ENCODE data around the gene MAGEA4.
"Not testable (repeated sequence)": the region's sequence is repeated elsewhere in the genome, so short reads cannot be mapped to it uniquely, and the experiment has no call there.

MAGEA4 gene, protein sequence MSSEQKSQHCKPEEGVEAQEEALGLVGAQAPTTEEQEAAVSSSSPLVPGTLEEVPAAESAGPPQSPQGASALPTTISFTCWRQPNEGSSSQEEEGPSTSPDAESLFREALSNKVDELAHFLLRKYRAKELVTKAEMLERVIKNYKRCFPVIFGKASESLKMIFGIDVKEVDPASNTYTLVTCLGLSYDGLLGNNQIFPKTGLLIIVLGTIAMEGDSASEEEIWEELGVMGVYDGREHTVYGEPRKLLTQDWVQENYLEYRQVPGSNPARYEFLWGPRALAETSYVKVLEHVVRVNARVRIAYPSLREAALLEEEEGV

GRCh38 chrX:151912780-151913179 is at the start of gene MAGEA4:
TSS of gene MAGEA4 (plus strand) at chrX:151912889. CDS start at chrX:151923665, 10,776 bp downstream.
- DNase-seq (ENCODE audit: low read depth, low spot score) = no peak
- H3K27ac ChIP-seq = no peak within 1 kb of the TSS

- no peak for DNase-seq (ENCODE audit: low read depth, low spot score)
- H3K27ac ChIP-seq = peak overlapping the region; percentile 89
Observed at GRCh38 chrX:151870602-151871001, 42.1 kb upstream of the MAGEA4 start.

DNA sequence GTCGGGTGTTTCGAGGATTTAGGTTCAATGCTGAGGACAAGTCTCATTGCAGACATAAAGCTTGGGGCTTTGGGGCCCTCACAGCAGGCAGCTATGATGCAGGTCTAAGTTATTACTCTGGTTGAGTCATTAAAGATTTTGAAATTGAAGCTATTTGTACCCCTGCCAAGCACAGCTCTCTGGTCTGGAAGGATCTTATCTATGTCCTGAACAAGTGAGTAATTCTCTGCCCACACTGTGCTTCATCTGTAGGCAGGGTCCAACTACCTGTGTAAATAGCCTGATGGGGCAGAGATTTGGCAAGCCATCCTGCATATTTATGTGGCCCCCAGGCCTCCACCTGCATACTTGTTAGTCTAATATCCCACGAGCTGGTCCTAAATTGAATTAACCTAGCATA is 41.4 kb upstream of the MAGEA4 start:
- peak overlapping the region; percentile 89 for H3K27ac ChIP-seq
- peak; percentile 69 for DNase-seq (ENCODE audit: low read depth, low spot score)

DNA sequence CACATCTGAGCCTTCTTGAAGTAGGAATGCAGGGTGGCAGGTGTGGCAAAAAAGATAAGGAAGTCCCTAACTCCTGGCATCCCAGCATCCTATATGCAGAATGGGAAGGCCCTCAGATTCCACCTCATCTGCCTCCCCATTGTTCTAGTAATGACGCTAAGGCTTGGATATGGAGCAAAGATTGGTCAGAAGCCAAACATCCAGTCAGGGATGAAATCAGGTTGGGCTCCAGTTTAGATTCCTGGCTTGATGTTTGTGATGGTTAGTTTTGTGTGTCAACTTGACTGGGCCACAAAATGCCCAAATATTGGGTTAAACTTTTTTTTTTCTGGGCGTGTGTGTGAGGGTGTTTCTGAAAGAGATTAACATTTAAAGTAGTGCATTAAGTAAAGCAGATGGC is 39.6 kb upstream of the MAGEA4 start:
- no peak overlapping the region for H3K27ac ChIP-seq
- DNase-seq (ENCODE audit: low read depth, low spot score) = no peak

DNA sequence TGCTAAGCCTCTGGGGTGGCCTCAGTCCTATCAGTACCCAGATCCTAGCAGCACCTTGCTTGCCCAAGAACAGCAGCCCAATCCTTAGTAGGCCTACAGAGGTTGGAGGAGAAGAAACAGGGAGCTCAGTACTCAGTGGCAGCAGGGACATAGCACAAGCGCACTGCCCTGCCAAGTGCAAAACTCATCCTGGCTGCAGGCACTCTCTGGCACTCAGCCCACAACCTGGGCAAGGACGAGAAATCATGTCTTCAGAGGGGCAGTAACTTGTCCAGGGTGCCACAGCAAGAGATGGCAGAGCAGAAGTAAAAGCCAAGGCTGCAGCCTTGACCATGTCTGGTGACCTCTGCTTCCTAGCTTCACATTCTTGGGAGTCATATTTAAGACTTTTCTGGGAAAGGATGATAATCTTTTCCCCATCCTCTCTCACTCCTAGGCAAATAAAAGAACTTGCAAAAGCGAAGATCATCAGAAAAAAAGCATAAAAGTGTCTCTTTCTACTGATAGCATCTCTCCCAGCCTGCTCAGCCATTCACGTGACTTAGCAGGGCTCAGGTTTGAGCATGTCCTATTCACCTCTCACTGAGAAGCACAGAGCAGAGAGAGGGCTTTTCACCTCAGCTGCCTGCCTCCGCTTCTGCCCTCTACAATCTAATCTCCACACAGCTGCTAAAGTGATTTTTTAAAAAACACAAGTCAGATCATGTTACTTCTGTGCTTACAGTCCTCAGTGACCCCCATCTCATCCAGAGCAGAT is 37.2 kb upstream of the MAGEA4 start:
- H3K27ac ChIP-seq = no peak overlapping the region
- no peak for DNase-seq (ENCODE audit: low read depth, low spot score)

DNA sequence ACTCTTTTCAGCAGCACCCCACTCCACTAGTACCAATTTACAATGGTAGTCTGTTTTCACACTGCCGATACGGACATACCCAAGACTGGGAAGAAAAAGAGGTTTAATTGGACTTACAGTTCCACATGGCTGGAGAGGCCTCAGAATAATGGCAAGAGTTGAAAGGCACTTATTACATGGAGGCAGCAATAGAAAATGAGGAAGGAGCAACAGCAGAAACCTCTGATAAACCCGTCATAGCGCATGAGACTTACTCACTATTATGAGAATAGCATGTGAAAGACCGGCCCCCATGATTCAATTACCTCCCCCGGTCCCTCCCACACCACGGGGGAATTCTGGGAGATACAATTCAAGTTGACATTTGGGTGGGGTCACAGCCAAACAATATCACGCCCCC is 34.1 kb upstream of the MAGEA4 start:
- no peak overlapping the region for H3K27ac ChIP-seq
- DNase-seq (ENCODE audit: low read depth, low spot score) = no peak

- no peak for DNase-seq (ENCODE audit: low read depth, low spot score)
- H3K27ac ChIP-seq = no peak overlapping the region
Observed at GRCh38 chrX:151879856-151880255, 32.8 kb upstream of the MAGEA4 start.

DNA sequence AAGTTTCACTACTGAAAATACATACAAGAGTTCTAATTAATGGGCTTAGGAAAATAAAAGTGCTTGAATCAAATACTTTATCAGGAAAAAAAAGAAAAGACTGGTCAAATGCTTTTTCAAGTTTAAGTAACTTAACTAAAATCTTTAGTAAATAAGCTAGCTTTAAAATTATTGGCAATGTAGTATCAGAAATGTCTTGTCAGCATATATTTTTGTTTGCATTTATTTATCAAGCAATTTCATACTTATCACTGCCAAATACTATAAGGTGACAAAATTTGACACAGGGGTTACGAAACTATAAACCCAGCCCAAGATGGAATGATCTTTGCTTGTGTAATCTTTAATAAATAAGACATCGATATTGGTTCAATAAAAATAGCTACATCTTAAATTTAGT is 31.8 kb upstream of the MAGEA4 start:
- no peak overlapping the region for H3K27ac ChIP-seq
- DNase-seq (ENCODE audit: low read depth, low spot score) = no peak

DNA sequence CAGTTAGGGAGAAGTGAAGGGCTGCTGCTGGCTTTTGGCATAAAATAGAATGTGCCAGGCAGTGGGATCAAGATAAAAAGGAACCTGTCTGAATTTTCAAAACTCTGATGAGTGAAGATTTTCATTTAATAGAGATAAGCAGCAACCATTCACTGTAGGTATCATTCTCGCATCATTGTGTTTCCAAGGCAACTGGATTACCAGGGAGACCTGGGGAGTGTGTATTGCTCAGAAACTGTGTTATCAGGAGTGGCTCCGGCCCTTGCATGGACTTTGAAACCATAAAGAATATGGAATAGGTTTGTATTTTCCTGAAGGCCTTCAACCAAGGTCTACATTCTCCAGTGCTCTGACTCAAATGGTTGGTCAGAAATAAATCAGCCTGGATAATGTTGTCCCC is 23.3 kb upstream of the MAGEA4 start:
- DNase-seq (ENCODE audit: low read depth, low spot score) = no peak
- H3K27ac ChIP-seq = no peak overlapping the region

DNA sequence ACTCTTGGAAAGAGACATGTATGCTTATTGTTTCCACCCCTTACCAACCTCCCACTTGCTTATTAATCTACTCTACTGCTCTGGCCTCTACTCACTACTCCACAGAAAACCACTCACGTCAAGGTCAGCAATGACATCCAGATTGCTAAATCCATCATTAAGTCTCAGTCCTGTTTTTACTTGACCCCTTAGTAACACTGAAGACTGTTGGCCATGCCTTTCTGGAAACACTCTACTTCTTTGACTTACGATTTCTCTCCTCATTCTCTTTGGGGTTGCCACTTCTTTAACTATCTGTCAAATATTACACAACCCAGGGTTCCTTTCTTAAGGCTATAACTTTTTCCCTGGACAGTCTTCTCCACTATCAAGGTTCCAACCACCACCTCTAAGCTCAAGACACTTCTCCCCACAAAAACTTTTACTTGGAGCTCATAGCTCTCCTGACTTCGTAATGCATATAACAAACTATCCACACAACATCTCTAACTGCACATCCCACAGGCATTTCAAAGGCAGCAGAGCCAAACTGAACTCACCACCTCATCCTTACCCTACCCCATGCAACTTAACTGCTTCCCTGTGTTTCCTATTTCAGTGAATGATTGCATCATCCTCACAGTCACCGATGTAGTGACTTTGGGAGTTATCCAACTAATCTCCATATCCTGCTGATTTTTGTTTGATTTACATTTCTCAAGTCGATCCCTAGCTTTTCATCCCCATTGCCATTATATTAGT is 15.8 kb upstream of the MAGEA4 start:
- H3K27ac ChIP-seq = peak overlapping the region; percentile 59
- DNase-seq (ENCODE audit: low read depth, low spot score) = no peak

GRCh38 chrX:151899622-151900021 is 13.1 kb upstream of the MAGEA4 start:
- no peak for DNase-seq (ENCODE audit: low read depth, low spot score)
- H3K27ac ChIP-seq = no peak overlapping the region

DNA sequence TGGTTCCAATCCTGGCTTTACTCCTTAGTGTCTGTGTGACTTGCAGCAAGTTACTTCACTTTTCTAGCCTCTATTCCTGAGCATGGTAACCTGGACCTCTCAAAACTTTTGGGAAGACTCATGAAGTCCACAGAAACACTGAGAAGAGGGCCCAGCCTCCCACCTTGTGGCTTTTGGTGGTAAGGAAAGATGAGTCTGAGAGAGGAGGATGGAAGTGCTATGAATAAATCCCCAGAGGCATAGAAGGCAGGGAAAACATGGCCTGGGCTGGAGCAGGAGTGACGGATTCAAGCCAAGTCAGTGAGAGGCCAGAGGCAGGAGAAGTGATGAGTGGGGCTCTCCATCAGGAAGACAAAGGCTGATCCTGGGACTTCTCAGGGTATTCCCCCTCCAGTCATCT is 10.9 kb upstream of the MAGEA4 start:
- DNase-seq (ENCODE audit: low read depth, low spot score) = no peak
- no peak overlapping the region for H3K27ac ChIP-seq

DNA sequence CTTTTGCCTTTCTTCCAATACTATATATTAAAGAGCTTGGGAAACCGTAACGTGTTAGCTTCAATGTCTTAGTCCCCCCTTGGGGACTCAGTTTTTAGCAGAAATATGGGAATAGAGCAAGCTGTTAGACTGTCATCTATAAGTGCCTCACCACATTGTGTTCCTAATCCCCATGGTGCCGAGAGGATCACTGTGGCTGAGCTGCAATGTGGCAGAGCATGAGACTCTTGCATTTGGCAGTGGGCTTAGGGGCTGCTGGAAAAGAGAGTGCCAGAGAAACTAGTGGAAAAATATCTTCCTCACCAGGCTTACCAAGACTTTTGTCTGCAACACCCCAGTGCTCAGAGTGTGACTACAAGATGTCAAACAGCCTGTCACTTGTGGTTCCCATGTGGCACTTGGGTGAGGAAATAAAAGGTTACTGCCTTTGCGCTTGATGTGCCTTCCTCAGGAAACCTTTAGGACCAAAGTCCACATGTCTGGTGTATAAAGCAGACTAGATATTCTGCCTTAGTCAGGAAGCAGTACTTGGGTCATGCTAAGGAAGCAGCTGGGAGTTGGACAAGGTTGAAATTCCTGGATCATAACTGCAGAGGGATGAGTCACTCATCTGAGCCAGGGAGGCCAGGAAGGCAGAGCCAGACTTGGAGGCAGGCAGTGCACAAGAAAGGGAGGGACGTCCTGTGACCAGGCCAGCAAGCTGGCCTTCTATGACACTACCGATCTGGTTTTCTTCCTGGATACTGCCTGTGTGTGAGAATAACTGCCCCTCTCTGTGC is 9.7 kb upstream of the MAGEA4 start:
- peak overlapping the region; percentile 44 for H3K27ac ChIP-seq

GRCh38 chrX:151904989-151905388 is 7.7 kb upstream of the MAGEA4 start:
- DNase-seq (ENCODE audit: low read depth, low spot score) = no peak
- H3K27ac ChIP-seq = no peak overlapping the region

More for the DNA sequence above, 9.7 kb upstream of the MAGEA4 start:
- peak; percentile 26 for DNase-seq (ENCODE audit: low read depth, low spot score)

DNA sequence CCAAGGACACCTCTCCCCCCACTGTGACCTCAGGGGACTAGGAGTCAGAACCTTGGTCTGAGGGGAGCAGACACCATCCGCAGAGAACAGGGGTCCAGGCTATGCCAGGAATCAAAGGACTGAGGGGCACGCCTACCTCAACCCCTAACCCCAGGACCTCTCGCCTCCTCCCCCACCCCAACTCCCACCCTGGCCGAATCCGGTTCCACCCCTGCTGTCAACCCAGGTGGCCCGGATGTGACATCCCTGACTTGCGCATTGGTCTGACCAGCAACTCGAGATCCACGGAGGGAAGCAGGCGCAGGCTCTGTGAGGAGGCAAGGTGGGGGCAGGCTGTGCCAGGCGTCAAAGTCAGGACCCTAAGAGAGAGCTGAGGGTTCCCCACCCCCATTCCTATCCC is 468 bp upstream of the MAGEA4 start:
- no peak overlapping the region for H3K27ac ChIP-seq
- DNase-seq (ENCODE audit: low read depth, low spot score) = no peak

- not testable (repeated sequence) for H3K27ac ChIP-seq; DNase-seq (ENCODE audit: low read depth, low spot score)
Observed at GRCh38 chrX:151918736-151919135, 6.0 kb downstream of the MAGEA4 start.

DNA sequence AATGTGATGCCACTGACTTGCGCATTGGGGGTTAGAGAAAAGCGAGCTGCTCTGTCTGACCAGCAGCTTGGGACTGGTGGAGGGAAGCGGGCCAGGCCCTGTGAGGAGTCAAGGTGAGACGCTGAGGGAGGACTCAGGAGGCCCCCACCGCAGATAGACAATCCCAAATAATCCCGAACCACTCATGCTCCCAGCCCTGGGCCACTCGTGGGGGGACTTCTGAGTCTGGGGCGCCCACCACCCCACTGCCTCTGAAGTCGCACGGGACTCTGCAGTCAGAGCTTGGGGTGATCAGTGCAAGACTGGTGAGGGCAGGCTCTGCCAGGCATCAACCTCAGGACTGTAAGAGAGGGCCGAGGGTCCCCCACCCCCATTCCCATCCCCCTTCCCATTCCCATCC is 6.9 kb downstream of the MAGEA4 start:
- no peak for DNase-seq (ENCODE audit: low read depth, low spot score)
- no peak overlapping the region for H3K27ac ChIP-seq

- no peak for DNase-seq (ENCODE audit: low read depth, low spot score)
- no peak overlapping the region for H3K27ac ChIP-seq
Observed at GRCh38 chrX:151920101-151920500, 7.4 kb downstream of the MAGEA4 start.

DNA sequence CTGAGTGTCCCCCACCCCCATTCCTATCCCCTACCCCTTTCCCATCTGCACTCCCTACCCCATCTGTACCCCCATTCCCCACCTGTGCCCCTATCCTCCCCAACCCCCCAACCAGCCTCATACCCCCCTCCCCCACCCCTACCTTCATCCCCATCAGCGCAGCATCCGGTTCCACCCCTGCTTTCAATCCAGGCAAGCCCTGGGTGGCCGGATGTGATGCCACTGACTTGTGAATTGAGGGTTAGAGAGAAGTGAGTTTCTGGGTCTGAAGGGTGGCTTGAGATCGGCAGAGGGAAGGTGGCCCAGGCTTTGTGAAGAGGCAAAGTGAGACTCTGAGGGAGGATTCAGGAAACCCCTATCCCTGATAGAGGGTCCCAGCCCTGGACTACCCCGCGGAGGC is 7.8 kb downstream of the MAGEA4 start:
- no peak for DNase-seq (ENCODE audit: low read depth, low spot score)
- no peak overlapping the region for H3K27ac ChIP-seq

GRCh38 chrX:151921292-151921691 is 8.6 kb downstream of the MAGEA4 start:
- no peak for DNase-seq (ENCODE audit: low read depth, low spot score)
- H3K27ac ChIP-seq = no peak overlapping the region
